ENCODE measurements around the gene LARGE1.

The LARGE1 gene

GRCh38 chr22:33792832-33793231 lies 127.4 kb downstream of the LARGE1 start:
- Histone ChIP-seq H3K27ac (ENCODE audit: low read depth, low read length) (no peak overlapping the region), H3K4me3 (ENCODE audit: low read depth in 1 of 2, low read length in 2 of 2) (no peak overlapping the region), H3K9me3 (ENCODE audit: control insufficient read depth in 1 of 2, low read length in 2 of 2) (peaks cover 6 to 16% of the 10 kb centered on the region in 2 donors), H3K9ac (ENCODE audit: low read depth in 1 of 2, low read length in 2 of 2) (no peak overlapping the region), H3K27me3 (ENCODE audit: control insufficient read depth in 1 of 2, insufficient read depth in 2 of 2, low read length in 2 of 2) (no peaks in the 10 kb centered on the region), H3K4me1 (ENCODE audit: control insufficient read depth in 1 of 2, insufficient read depth in 2 of 2, low read length in 2 of 2) (no peaks in the 10 kb centered on the region), H3K36me3 (ENCODE audit: control insufficient read depth in 1 of 2, insufficient read depth in 2 of 2, low read length in 2 of 2) (no peaks in the 10 kb centered on the region)

GRCh38 chr22:33789690-33790253 lies 130.5 kb downstream of the LARGE1 start:
- Histone ChIP-seq H3K36me3 (ENCODE audit: control insufficient read depth in 1 of 2, insufficient read depth in 2 of 2, low read length in 2 of 2) (no peaks in the 10 kb centered on the region), H3K4me3 (ENCODE audit: low read depth in 1 of 2, low read length in 2 of 2) (no peak overlapping the region), H3K27ac (ENCODE audit: low read depth, low read length) (no peak overlapping the region), H3K9me3 (ENCODE audit: control insufficient read depth in 1 of 2, low read length in 2 of 2) (peaks cover 6 to 16% of the 10 kb centered on the region in 2 donors), H3K9ac (ENCODE audit: low read depth in 1 of 2, low read length in 2 of 2) (no peak overlapping the region), H3K27me3 (ENCODE audit: control insufficient read depth in 1 of 2, insufficient read depth in 2 of 2, low read length in 2 of 2) (no peaks in the 10 kb centered on the region), H3K4me1 (ENCODE audit: control insufficient read depth in 1 of 2, insufficient read depth in 2 of 2, low read length in 2 of 2) (no peaks in the 10 kb centered on the region)

- Histone ChIP-seq H3K27me3 (ENCODE audit: control insufficient read depth in 1 of 2, insufficient read depth in 2 of 2, low read length in 2 of 2) (no peaks in the 10 kb centered on the region), H3K9me3 (ENCODE audit: control insufficient read depth in 1 of 2, low read length in 2 of 2) (peaks cover 6 to 16% of the 10 kb centered on the region in 2 donors), H3K36me3 (ENCODE audit: control insufficient read depth in 1 of 2, insufficient read depth in 2 of 2, low read length in 2 of 2) (no peaks in the 10 kb centered on the region), H3K27ac (ENCODE audit: low read depth, low read length) (no peak overlapping the region), H3K9ac (ENCODE audit: low read depth in 1 of 2, low read length in 2 of 2) (no peak overlapping the region), H3K4me3 (ENCODE audit: low read depth in 1 of 2, low read length in 2 of 2) (no peak overlapping the region), H3K4me1 (ENCODE audit: control insufficient read depth in 1 of 2, insufficient read depth in 2 of 2, low read length in 2 of 2) (no peaks in the 10 kb centered on the region)
Observed at GRCh38 chr22:33788927-33789326, 131.3 kb downstream of the LARGE1 start.

- H3K4me1 ChIP-seq (ENCODE audit: control insufficient read depth in 1 of 2, insufficient read depth in 2 of 2, low read length in 2 of 2) = no peaks in the 10 kb centered on the region
- H3K9ac ChIP-seq (ENCODE audit: low read depth in 1 of 2, low read length in 2 of 2) = no peak overlapping the region
- no peaks in the 10 kb centered on the region for H3K27me3 ChIP-seq (ENCODE audit: control insufficient read depth in 1 of 2, insufficient read depth in 2 of 2, low read length in 2 of 2)
- no peaks in the 10 kb centered on the region for H3K36me3 ChIP-seq (ENCODE audit: control insufficient read depth in 1 of 2, insufficient read depth in 2 of 2, low read length in 2 of 2)
- H3K27ac ChIP-seq (ENCODE audit: low read depth, low read length) = no peak overlapping the region
- no peak overlapping the region for H3K4me3 ChIP-seq (ENCODE audit: low read depth in 1 of 2, low read length in 2 of 2)
- H3K9me3 ChIP-seq (ENCODE audit: control insufficient read depth in 1 of 2, low read length in 2 of 2) = peaks cover 6 to 16% of the 10 kb centered on the region in 2 donors
Observed at GRCh38 chr22:33787645-33788456, 132.4 kb downstream of the LARGE1 start.

GRCh38 chr22:33786149-33786548 lies 134.1 kb downstream of the LARGE1 start:
- H3K27ac ChIP-seq (ENCODE audit: low read depth, low read length) = no peak overlapping the region
- H3K27me3 ChIP-seq (ENCODE audit: control insufficient read depth in 1 of 2, insufficient read depth in 2 of 2, low read length in 2 of 2) = no peaks in the 10 kb centered on the region
- no peaks in the 10 kb centered on the region for H3K36me3 ChIP-seq (ENCODE audit: control insufficient read depth in 1 of 2, insufficient read depth in 2 of 2, low read length in 2 of 2)
- H3K9me3 ChIP-seq (ENCODE audit: control insufficient read depth in 1 of 2, low read length in 2 of 2) = peaks cover 6 to 16% of the 10 kb centered on the region in 2 donors
- no peak overlapping the region for H3K9ac ChIP-seq (ENCODE audit: low read depth in 1 of 2, low read length in 2 of 2)
- H3K4me1 ChIP-seq (ENCODE audit: control insufficient read depth in 1 of 2, insufficient read depth in 2 of 2, low read length in 2 of 2) = peaks cover 0 to 10% of the 10 kb centered on the region in 2 donors
- no peak overlapping the region for H3K4me3 ChIP-seq (ENCODE audit: low read depth in 1 of 2, low read length in 2 of 2)

GRCh38 chr22:33785283-33785968 lies 134.8 kb downstream of the LARGE1 start:
- Histone ChIP-seq H3K36me3 (ENCODE audit: control insufficient read depth in 1 of 2, insufficient read depth in 2 of 2, low read length in 2 of 2) (no peaks in the 10 kb centered on the region), H3K9ac (ENCODE audit: low read depth in 1 of 2, low read length in 2 of 2) (no peak overlapping the region), H3K9me3 (ENCODE audit: control insufficient read depth in 1 of 2, low read length in 2 of 2) (peaks cover 6 to 16% of the 10 kb centered on the region in 2 donors), H3K27ac (ENCODE audit: low read depth, low read length) (no peak overlapping the region), H3K27me3 (ENCODE audit: control insufficient read depth in 1 of 2, insufficient read depth in 2 of 2, low read length in 2 of 2) (no peaks in the 10 kb centered on the region), H3K4me3 (ENCODE audit: low read depth in 1 of 2, low read length in 2 of 2) (no peak overlapping the region), H3K4me1 (ENCODE audit: control insufficient read depth in 1 of 2, insufficient read depth in 2 of 2, low read length in 2 of 2) (peaks cover 7 to 17% of the 10 kb centered on the region in 2 donors)

DNA sequence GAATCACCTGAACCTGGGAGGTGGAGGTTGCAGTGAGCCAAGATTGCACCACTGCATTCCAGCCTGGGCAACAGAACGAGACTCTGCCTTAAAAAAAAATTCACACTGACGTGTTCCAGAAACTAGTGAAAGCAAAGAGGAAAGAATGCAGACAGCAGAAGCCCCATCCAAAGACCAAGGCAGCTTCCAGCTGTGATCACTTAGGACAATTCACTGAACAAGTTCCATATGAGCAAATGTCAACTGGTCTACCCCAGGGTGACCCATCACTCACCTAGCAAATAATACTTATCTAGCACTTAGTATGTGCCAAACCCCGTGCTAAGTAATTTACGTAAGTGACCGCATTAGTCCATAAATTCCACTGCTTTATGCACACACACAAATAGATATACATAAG lies 138.9 kb downstream of the LARGE1 start:
- no peak overlapping the region for H3K27ac ChIP-seq (ENCODE audit: low read depth, low read length)
- H3K9ac ChIP-seq (ENCODE audit: low read depth in 1 of 2, low read length in 2 of 2) = no peak overlapping the region
- peaks cover 17 to 39% of the 10 kb centered on the region in 2 donors for H3K4me1 ChIP-seq (ENCODE audit: control insufficient read depth in 1 of 2, insufficient read depth in 2 of 2, low read length in 2 of 2)
- H3K9me3 ChIP-seq (ENCODE audit: control insufficient read depth in 1 of 2, low read length in 2 of 2) = no peaks in the 10 kb centered on the region
- H3K27me3 ChIP-seq (ENCODE audit: control insufficient read depth in 1 of 2, insufficient read depth in 2 of 2, low read length in 2 of 2) = no peaks in the 10 kb centered on the region
- H3K4me3 ChIP-seq (ENCODE audit: low read depth in 1 of 2, low read length in 2 of 2) = no peak overlapping the region
- H3K36me3 ChIP-seq (ENCODE audit: control insufficient read depth in 1 of 2, insufficient read depth in 2 of 2, low read length in 2 of 2) = no peaks in the 10 kb centered on the region

GRCh38 chr22:33780531-33781136 lies 139.6 kb downstream of the LARGE1 start:
- no peak overlapping the region for H3K9ac ChIP-seq (ENCODE audit: low read depth in 1 of 2, low read length in 2 of 2)
- no peaks in the 10 kb centered on the region for H3K27me3 ChIP-seq (ENCODE audit: control insufficient read depth in 1 of 2, insufficient read depth in 2 of 2, low read length in 2 of 2)
- H3K9me3 ChIP-seq (ENCODE audit: control insufficient read depth in 1 of 2, low read length in 2 of 2) = no peaks in the 10 kb centered on the region
- peaks cover 17 to 39% of the 10 kb centered on the region in 2 donors for H3K4me1 ChIP-seq (ENCODE audit: control insufficient read depth in 1 of 2, insufficient read depth in 2 of 2, low read length in 2 of 2)
- no peak overlapping the region for H3K4me3 ChIP-seq (ENCODE audit: low read depth in 1 of 2, low read length in 2 of 2)
- no peak overlapping the region for H3K27ac ChIP-seq (ENCODE audit: low read depth, low read length)
- no peaks in the 10 kb centered on the region for H3K36me3 ChIP-seq (ENCODE audit: control insufficient read depth in 1 of 2, insufficient read depth in 2 of 2, low read length in 2 of 2)

GRCh38 chr22:33779243-33779642 lies 141.0 kb downstream of the LARGE1 start:
- H3K9ac ChIP-seq (ENCODE audit: low read depth in 1 of 2, low read length in 2 of 2) = no peak overlapping the region
- H3K27me3 ChIP-seq (ENCODE audit: control insufficient read depth in 1 of 2, insufficient read depth in 2 of 2, low read length in 2 of 2) = no peaks in the 10 kb centered on the region
- H3K9me3 ChIP-seq (ENCODE audit: control insufficient read depth in 1 of 2, low read length in 2 of 2) = no peaks in the 10 kb centered on the region
- no peak overlapping the region for H3K27ac ChIP-seq (ENCODE audit: low read depth, low read length)
- H3K4me3 ChIP-seq (ENCODE audit: low read depth in 1 of 2, low read length in 2 of 2) = no peak overlapping the region
- H3K36me3 ChIP-seq (ENCODE audit: control insufficient read depth in 1 of 2, insufficient read depth in 2 of 2, low read length in 2 of 2) = no peaks in the 10 kb centered on the region
- H3K4me1 ChIP-seq (ENCODE audit: control insufficient read depth in 1 of 2, insufficient read depth in 2 of 2, low read length in 2 of 2) = peaks cover 17 to 39% of the 10 kb centered on the region in 2 donors

DNA sequence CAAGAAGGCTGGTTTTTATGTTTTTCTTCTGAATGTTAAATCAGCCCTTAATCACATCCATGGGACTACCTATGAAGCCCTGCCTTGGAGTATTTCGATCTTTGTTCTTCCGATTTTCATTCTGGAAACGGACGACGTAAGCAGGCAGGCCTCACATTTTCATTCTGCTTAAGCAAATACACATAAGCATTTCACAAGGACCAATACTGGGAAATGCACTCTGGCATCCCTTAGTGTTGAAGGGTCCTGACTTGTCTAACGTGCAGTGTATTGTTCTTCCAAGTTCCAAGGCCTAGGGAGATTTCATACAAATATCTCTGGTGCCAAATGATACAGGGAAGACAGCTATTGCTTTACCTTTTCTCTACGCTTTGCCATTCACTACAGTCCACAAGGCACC lies 143.8 kb downstream of the LARGE1 start:
- no peaks in the 10 kb centered on the region for H3K27me3 ChIP-seq (ENCODE audit: control insufficient read depth in 1 of 2, insufficient read depth in 2 of 2, low read length in 2 of 2)

More for the DNA sequence above, 143.8 kb downstream of the LARGE1 start:
- Histone ChIP-seq H3K36me3 (ENCODE audit: control insufficient read depth in 1 of 2, insufficient read depth in 2 of 2, low read length in 2 of 2) (no peaks in the 10 kb centered on the region), H3K9me3 (ENCODE audit: control insufficient read depth in 1 of 2, low read length in 2 of 2) (no peaks in the 10 kb centered on the region), H3K9ac (ENCODE audit: low read depth in 1 of 2, low read length in 2 of 2) (no peak overlapping the region), H3K4me3 (ENCODE audit: low read depth in 1 of 2, low read length in 2 of 2) (no peak overlapping the region), H3K27ac (ENCODE audit: low read depth, low read length) (no peak overlapping the region), H3K4me1 (ENCODE audit: control insufficient read depth in 1 of 2, insufficient read depth in 2 of 2, low read length in 2 of 2) (peaks cover 17 to 33% of the 10 kb centered on the region in 2 donors)

All from duodenal mucosa (tissue), 2 donors.